WTC11 (cell line): Measurements from ENCODE around the gene CHTOP.

ENCODE experiments used
- CREM ChIP-seq: sonication (generic); formaldehyde crosslinking; IDR thresholded peaks from 2 replicates; pipeline ENCODE4 v1.8.1; 2022; ENCODE audit warnings: mild to moderate bottlenecking, missing genetic modification reagents, moderate library complexity
- ESRRA ChIP-seq: sonication (generic); formaldehyde crosslinking; IDR thresholded peaks from 2 replicates; pipeline ENCODE4 v1.8.1; 2022; ENCODE audit warnings: mild to moderate bottlenecking, missing genetic modification reagents, borderline replicate concordance
- ETV6 ChIP-seq: sonication (generic); formaldehyde crosslinking; IDR thresholded peaks from 2 replicates; pipeline ENCODE4 v1.8.1; 2022; ENCODE audit warnings: mild to moderate bottlenecking, missing genetic modification reagents
- FOXK1 ChIP-seq: sonication (generic); formaldehyde crosslinking; IDR thresholded peaks from 2 replicates; pipeline ENCODE4 v1.8.0; 2022; ENCODE audit warnings: mild to moderate bottlenecking, moderate library complexity, missing genetic modification reagents
- KAT7 ChIP-seq: sonication (generic); formaldehyde crosslinking; IDR thresholded peaks from 2 replicates; pipeline ENCODE4 v1.8.1; 2023; ENCODE audit warnings: missing genetic modification reagents, mild to moderate bottlenecking, borderline replicate concordance
- NR2C2 ChIP-seq: sonication (generic); formaldehyde crosslinking; IDR thresholded peaks from 2 replicates; pipeline ENCODE4 v1.8.0; 2022; ENCODE audit warnings: mild to moderate bottlenecking, missing genetic modification reagents
- SMAD3 ChIP-seq: sonication (generic); formaldehyde crosslinking; IDR thresholded peaks from 2 replicates; pipeline ENCODE4 v1.8.0; 2022; ENCODE audit warnings: missing genetic modification reagents, mild to moderate bottlenecking, borderline replicate concordance
- SP1 ChIP-seq: sonication (generic); formaldehyde crosslinking; conservative IDR thresholded peaks from 2 replicates; pipeline ENCODE4 v1.8.1; 2022; ENCODE audit warnings: missing genetic modification reagents
- TEAD4 ChIP-seq: sonication (generic); formaldehyde crosslinking; IDR thresholded peaks from 2 replicates; pipeline ENCODE4 v1.8.0; 2022; ENCODE audit warnings: mild to moderate bottlenecking, missing genetic modification reagents
- TF ChIP-seq, protein P1 (sequence below): fragments of 200-600 bp; IDR thresholded peaks from 2 replicates; pipeline ENCODE4 v1.8.0; 2022; ENCODE audit warnings: antibody characterized with exemption
- TF ChIP-seq, protein P2 (sequence below): sonication (generic); formaldehyde crosslinking; IDR thresholded peaks from 2 replicates; pipeline ENCODE4 v1.8.0; 2022; ENCODE audit warnings: mild to moderate bottlenecking, missing genetic modification reagents
- TF ChIP-seq, protein P3 (sequence below): sonication (generic); formaldehyde crosslinking; IDR thresholded peaks from 2 replicates; pipeline ENCODE4 v1.8.1; 2023; ENCODE audit warnings: mild to moderate bottlenecking, moderate library complexity, missing genetic modification reagents
- TF ChIP-seq, protein P4 (sequence below): fragments of 250-450 bp; sonication (Bioruptor Pico); IDR thresholded peaks from 2 replicates; pipeline ENCODE4 v1.9.0; 2021; ENCODE audit warnings: moderate library complexity, mild to moderate bottlenecking, inconsistent platforms, borderline replicate concordance

DNA sequence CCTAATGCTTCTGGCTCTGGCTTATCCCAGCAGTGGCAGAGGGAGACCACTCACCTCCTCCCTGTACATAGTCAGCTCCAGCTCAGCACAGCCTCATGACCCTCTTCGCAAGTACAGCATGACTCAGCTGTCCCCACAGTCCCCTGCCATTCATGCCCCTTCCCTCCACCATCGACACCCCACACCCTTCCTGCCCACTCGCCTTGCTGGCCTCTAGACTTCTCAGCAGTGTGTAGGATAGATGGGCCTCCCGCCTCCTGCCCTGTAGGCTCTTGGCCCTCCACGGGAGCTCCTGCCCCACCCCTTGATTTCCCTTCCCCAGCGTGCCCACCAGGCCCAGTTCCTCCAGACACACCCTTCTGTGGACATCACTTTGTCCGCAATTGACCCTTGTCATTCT is 54.4 kb downstream of the CHTOP start:
- TF ChIP-seq NR2C2 (CRISPR knock-in tag) = no peak
- no peak for TF ChIP-seq ETV6
- TF ChIP-seq, protein P1, sequence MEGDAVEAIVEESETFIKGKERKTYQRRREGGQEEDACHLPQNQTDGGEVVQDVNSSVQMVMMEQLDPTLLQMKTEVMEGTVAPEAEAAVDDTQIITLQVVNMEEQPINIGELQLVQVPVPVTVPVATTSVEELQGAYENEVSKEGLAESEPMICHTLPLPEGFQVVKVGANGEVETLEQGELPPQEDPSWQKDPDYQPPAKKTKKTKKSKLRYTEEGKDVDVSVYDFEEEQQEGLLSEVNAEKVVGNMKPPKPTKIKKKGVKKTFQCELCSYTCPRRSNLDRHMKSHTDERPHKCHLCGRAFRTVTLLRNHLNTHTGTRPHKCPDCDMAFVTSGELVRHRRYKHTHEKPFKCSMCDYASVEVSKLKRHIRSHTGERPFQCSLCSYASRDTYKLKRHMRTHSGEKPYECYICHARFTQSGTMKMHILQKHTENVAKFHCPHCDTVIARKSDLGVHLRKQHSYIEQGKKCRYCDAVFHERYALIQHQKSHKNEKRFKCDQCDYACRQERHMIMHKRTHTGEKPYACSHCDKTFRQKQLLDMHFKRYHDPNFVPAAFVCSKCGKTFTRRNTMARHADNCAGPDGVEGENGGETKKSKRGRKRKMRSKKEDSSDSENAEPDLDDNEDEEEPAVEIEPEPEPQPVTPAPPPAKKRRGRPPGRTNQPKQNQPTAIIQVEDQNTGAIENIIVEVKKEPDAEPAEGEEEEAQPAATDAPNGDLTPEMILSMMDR = no peak
- TF ChIP-seq, protein P2, sequence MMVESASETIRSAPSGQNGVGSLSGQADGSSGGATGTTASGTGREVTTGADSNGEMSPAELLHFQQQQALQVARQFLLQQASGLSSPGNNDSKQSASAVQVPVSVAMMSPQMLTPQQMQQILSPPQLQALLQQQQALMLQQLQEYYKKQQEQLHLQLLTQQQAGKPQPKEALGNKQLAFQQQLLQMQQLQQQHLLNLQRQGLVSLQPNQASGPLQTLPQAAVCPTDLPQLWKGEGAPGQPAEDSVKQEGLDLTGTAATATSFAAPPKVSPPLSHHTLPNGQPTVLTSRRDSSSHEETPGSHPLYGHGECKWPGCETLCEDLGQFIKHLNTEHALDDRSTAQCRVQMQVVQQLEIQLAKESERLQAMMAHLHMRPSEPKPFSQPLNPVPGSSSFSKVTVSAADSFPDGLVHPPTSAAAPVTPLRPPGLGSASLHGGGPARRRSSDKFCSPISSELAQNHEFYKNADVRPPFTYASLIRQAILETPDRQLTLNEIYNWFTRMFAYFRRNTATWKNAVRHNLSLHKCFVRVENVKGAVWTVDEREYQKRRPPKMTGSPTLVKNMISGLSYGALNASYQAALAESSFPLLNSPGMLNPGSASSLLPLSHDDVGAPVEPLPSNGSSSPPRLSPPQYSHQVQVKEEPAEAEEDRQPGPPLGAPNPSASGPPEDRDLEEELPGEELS (CRISPR knock-in tag) = no peak
- no peak for TF ChIP-seq ESRRA
- TF ChIP-seq CREM = no peak
- TF ChIP-seq, protein P3, sequence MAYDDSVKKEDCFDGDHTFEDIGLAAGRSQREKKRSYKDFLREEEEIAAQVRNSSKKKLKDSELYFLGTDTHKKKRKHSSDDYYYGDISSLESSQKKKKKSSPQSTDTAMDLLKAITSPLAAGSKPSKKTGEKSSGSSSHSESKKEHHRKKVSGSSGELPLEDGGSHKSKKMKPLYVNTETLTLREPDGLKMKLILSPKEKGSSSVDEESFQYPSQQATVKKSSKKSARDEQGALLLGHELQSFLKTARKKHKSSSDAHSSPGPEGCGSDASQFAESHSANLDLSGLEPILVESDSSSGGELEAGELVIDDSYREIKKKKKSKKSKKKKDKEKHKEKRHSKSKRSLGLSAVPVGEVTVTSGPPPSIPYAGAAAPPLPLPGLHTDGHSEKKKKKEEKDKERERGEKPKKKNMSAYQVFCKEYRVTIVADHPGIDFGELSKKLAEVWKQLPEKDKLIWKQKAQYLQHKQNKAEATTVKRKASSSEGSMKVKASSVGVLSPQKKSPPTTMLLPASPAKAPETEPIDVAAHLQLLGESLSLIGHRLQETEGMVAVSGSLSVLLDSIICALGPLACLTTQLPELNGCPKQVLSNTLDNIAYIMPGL (CRISPR knock-in tag) = no peak
- TF ChIP-seq SP1 (CRISPR knock-in tag) = no peak
- no peak for TF ChIP-seq SMAD3
- TF ChIP-seq TEAD4 = no peak
- TF ChIP-seq, protein P4, sequence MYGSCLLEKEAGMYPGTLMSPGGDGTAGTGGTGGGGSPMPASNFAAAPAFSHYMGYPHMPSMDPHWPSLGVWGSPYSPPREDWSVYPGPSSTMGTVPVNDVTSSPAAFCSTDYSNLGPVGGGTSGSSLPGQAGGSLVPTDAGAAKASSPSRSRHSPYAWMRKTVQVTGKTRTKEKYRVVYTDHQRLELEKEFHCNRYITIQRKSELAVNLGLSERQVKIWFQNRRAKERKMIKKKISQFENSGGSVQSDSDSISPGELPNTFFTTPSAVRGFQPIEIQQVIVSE (CRISPR knock-in tag) = no peak
- no peak for TF ChIP-seq KAT7 (CRISPR knock-in tag)
- no peak for TF ChIP-seq FOXK1 (CRISPR knock-in tag)
